Measurements from ENCODE around the gene HDAC2. TPM values are rescaled to one million over a fixed set of nuclear protein-coding genes. Genes with fewer than 3 reads are reported as not detected.
A peak's percentile ranks its signal among the peaks of the same experiment; 100 is the strongest.
"Not testable (repeated sequence)": the region's sequence is repeated elsewhere in the genome, so short reads cannot be mapped to it uniquely, and the experiment has no call there.

The HDAC2 gene
- total and polyA plus RNA-seq, 10 donors: 42.7 to 62.7 (median 53.1) TPM

DNA sequence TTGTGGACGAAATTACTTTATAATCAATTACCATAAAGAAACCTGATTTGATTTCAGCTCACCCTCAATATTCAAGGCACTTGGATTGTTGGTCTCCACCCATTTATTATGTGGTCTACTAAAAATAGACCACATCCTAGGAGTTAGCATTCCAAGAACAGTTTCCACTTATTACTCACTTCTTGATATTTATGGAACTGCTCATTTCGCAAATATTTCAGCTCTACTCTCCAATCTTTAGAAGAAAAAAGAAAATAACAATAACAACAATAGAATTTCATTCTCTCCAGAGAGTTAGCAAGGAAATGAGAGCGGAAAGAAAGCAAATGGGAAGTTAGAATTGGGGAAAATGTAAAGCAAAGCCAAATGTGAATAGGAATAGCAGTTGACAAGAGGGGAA is 26.2 kb upstream of the HDAC2 start:
- Histone ChIP-seq H3K27me3 (replicated peaks in 1 of 7) (no peaks in the 10 kb centered on the region), H3K36me3 (no peaks in the 10 kb centered on the region), H3K27ac (no peak overlapping the region), H3K4me1 (no peaks in the 10 kb centered on the region), H3K4me3 (no peak overlapping the region), H3K9me3 (no peaks in the 10 kb centered on the region)
- no peak for DNase-seq
- 68 to 86% (median 81%) methylated on average over 3 of the region's 3 CpGs for WGBS, 5 donors
- intact Hi-C loops (cut with DNase I; ENCODE audit: low total_unique reads): no loop called here
- no peak for TF ChIP-seq POLR2AphosphoS5 (IDR thresholded peaks at IDR 0.05)
- TF ChIP-seq POLR2A (IDR thresholded peaks at IDR 0.05): no peak
- TF ChIP-seq, protein P1, sequence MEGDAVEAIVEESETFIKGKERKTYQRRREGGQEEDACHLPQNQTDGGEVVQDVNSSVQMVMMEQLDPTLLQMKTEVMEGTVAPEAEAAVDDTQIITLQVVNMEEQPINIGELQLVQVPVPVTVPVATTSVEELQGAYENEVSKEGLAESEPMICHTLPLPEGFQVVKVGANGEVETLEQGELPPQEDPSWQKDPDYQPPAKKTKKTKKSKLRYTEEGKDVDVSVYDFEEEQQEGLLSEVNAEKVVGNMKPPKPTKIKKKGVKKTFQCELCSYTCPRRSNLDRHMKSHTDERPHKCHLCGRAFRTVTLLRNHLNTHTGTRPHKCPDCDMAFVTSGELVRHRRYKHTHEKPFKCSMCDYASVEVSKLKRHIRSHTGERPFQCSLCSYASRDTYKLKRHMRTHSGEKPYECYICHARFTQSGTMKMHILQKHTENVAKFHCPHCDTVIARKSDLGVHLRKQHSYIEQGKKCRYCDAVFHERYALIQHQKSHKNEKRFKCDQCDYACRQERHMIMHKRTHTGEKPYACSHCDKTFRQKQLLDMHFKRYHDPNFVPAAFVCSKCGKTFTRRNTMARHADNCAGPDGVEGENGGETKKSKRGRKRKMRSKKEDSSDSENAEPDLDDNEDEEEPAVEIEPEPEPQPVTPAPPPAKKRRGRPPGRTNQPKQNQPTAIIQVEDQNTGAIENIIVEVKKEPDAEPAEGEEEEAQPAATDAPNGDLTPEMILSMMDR (IDR thresholded peaks at IDR 0.05 in 8 of 11, conservative IDR thresholded peaks at IDR 0.05 in 3 of 11): no peak

DNA sequence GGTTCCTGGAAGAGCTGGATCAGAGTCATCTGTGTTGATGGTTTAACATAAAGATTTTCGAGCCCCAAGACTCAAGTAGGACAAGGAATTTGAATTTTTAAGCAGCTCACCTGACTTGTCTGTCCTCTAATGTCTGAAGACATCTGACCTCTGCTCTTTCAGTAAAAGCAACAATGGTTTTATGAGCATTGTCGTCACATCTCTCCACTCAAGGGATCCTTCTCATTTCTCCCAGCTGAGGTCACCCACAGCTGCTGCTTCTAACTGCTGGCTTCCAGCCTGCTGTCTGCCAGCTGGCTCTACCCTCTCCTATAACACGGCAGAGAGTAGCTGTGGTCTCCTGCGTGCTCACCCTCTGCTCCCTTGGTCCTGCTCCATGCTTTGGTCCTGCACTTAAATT is 24.7 kb upstream of the HDAC2 start:
- WGBS, 5 donors: 34 to 41% (median 38%) methylated on average over 4 of the region's 4 CpGs
- no peak for DNase-seq
- intact Hi-C loops (cut with DNase I; ENCODE audit: low total_unique reads): no loop called here

DNA sequence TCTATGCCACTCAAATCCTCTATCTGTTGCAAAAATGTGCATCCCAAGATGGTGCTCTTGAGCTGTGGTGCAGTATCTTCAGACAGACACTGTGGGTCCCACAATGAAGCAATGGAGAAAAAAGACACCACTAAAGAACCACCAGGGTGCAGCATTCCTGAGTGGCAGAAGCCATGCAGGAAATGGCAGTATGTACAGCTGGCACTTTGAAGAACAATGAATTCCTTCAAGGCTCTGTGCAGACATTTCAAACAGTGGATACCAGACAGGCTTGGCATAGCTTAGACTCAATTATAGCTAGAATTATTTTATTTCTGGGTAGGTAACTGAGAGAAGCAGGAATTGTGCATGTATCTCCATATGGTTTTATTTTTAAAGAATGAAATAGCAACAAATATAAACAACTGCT is 24.0 kb upstream of the HDAC2 start:
- H3K27ac ChIP-seq: no peak overlapping the region
- H3K36me3 ChIP-seq: no peaks in the 10 kb centered on the region
- TF ChIP-seq, protein P1 (IDR thresholded peaks at IDR 0.05 in 8 of 11, conservative IDR thresholded peaks at IDR 0.05 in 3 of 11): peak in 6 of 11 experiments; percentile 25 to 53 (median 30)
- TF ChIP-seq POLR2AphosphoS5 (IDR thresholded peaks at IDR 0.05) (no peak), POLR2A (IDR thresholded peaks at IDR 0.05) (no peak)
- H3K4me3 ChIP-seq: no peak overlapping the region
- H3K27me3 ChIP-seq (replicated peaks in 1 of 7): no peaks in the 10 kb centered on the region
- H3K9me3 ChIP-seq: no peaks in the 10 kb centered on the region
- intact Hi-C loops (cut with DNase I; ENCODE audit: low total_unique reads): no loop called here
- no peak for DNase-seq
- no peaks in the 10 kb centered on the region for H3K4me1 ChIP-seq

More for the DNA sequence above, 24.7 kb upstream of the HDAC2 start:
- TF ChIP-seq POLR2AphosphoS5 (IDR thresholded peaks at IDR 0.05) (no peak), POLR2A (IDR thresholded peaks at IDR 0.05) (no peak)
- TF ChIP-seq, protein P1 (IDR thresholded peaks at IDR 0.05 in 8 of 11, conservative IDR thresholded peaks at IDR 0.05 in 3 of 11): no peak
- no peaks in the 10 kb centered on the region for H3K4me1 ChIP-seq
- H3K27me3 ChIP-seq (replicated peaks in 1 of 7): no peaks in the 10 kb centered on the region
- no peaks in the 10 kb centered on the region for H3K36me3 ChIP-seq
- H3K27ac ChIP-seq: no peak overlapping the region
- no peaks in the 10 kb centered on the region for H3K9me3 ChIP-seq
- H3K4me3 ChIP-seq: no peak overlapping the region

DNA sequence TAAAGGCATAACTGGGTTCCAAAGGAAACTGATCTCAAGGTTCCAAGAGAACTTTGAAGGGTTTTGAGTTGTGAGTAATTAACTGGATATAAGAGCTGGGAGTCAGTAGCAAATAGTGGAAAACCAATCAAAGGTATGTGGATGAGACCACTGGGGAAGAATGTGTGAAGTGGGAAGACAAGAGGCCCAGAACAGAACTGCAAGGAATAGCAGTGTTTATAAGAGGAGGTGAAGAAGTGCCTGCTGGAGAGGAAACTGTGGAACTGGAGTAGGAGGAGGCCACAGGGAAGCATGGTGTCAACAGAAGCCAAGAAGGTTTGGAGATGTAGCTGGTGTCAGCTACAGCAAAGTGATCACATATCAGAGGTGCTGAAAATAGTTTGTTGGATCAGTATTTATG is 18.7 kb upstream of the HDAC2 start:
- no peaks in the 10 kb centered on the region for H3K9me3 ChIP-seq
- H3K4me1 ChIP-seq: no peaks in the 10 kb centered on the region
- H3K27me3 ChIP-seq (replicated peaks in 1 of 7): no peaks in the 10 kb centered on the region
- intact Hi-C loops (cut with DNase I; ENCODE audit: low total_unique reads): no loop called here
- TF ChIP-seq, protein P1 (IDR thresholded peaks at IDR 0.05 in 8 of 11, conservative IDR thresholded peaks at IDR 0.05 in 3 of 11): no peak
- TF ChIP-seq POLR2A (IDR thresholded peaks at IDR 0.05): no peak
- no peak for DNase-seq
- no peaks in the 10 kb centered on the region for H3K36me3 ChIP-seq
- H3K27ac ChIP-seq: no peak overlapping the region
- H3K4me3 ChIP-seq: no peak overlapping the region

DNA sequence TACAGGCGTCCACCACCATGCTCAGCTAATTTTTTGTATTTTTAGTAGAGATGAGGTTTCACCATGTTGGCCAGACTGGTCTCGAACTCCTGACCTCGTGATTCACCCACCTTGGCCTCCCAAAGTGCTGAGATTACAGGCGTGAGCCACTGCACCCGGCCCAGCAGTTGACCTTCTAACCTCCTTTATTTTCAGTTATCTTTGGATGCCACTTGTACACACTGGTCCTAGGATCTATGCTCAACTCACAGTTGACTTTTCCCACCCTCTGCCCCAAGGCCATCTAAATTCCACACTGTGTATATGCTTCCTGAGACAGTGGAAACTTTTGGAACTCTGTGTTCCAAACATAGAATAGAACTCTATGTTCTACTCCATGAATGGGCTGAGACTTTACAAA is 11.7 kb upstream of the HDAC2 start:
- intact Hi-C loops (cut with DNase I; ENCODE audit: low total_unique reads); H3K9me3 ChIP-seq; H3K27me3 ChIP-seq (replicated peaks in 1 of 7); H3K27ac ChIP-seq; DNase-seq; H3K4me3 ChIP-seq; H3K36me3 ChIP-seq: not testable (repeated sequence)
- H3K4me1 ChIP-seq: peaks cover 0 to 23% (median 6%) of the 10 kb centered on the region in 6 donors
- WGBS, 5 donors: 73 to 93% (median 84%) methylated on average over 5 of the region's 5 CpGs

All from spleen (tissue), 11 donors.